CD14-positive monocyte (primary cell): ENCODE data around the gene ADAD1. TPM values are rescaled to one million over a fixed set of nuclear protein-coding genes. Genes with fewer than 3 reads are reported as not detected.

Experiments
- DNase-seq, 3 donors: peaks; one replicate each; pipeline ENCODE4 v3.0.0-alpha.2; 2011 to 2022
- H2AFZ ChIP-seq: 2 replicates; pipeline ENCODE4 v1.6.0; 2012; ENCODE audit warnings: mild to moderate bottlenecking, low read depth, low read length, inconsistent platforms; ENCODE audit not compliant: insufficient read depth, poor library complexity, severe bottlenecking
- H3K27ac ChIP-seq, 2 donors: 1 replicate in 1 of 2; 2 replicates in 1 of 2; pipeline ENCODE4 v1.5.1; 2012 to 2013; ENCODE audit warnings: low read length in 2 of 2, control low read depth in 1 of 2, inconsistent platforms in 1 of 2, low read depth in 1 of 2, mild to moderate bottlenecking in 1 of 2
- H3K27me3 ChIP-seq, 2 donors: one replicate each; pipeline versions ENCODE4 v1.6.0 to v1.6.1; 2011 to 2013; ENCODE audit warnings: low read length in 2 of 2; ENCODE audit not compliant: control insufficient read depth in 2 of 2, insufficient read depth in 2 of 2
- H3K36me3 ChIP-seq, 2 donors: replicated peaks in 1 of 2; 1 replicate in 1 of 2; 2 replicates in 1 of 2; pipeline versions ENCODE4 v1.5.1 to v1.6.1; 2012 to 2013; ENCODE audit warnings: low read length in 2 of 2, control low read depth in 1 of 2, inconsistent platforms in 1 of 2, mild to moderate bottlenecking in 1 of 2; ENCODE audit not compliant: insufficient read depth in 2 of 2, control insufficient read depth in 1 of 2
- H3K4me1 ChIP-seq, 2 donors: 1 replicate in 1 of 2; 2 replicates in 1 of 2; pipeline versions ENCODE4 v1.5.1 to v1.6.1; 2012 to 2013; ENCODE audit warnings: low read length in 2 of 2, control low read depth in 1 of 2, inconsistent platforms in 1 of 2, mild to moderate bottlenecking in 1 of 2, moderate library complexity in 1 of 2; ENCODE audit not compliant: insufficient read depth in 2 of 2, control insufficient read depth in 1 of 2
- H3K4me2 ChIP-seq: replicated peaks from 2 replicates; pipeline ENCODE3; 2012; ENCODE audit warnings: low read length, moderate library complexity, mild to moderate bottlenecking; ENCODE audit not compliant: poor library complexity, severe bottlenecking; ENCODE audit errors: extremely low read depth
- H3K4me3 ChIP-seq, 3 experiments: fragments of 200-600 bp in 1 of 3; sonication (generic) in 1 of 3; replicated peaks in 1 of 3; 1 replicate in 2 of 3; 2 replicates in 1 of 3; pipeline ENCODE4 v1.5.1; 2011 to 2013; ENCODE audit warnings: low read length in 3 of 3, mild to moderate bottlenecking in 3 of 3, control low read depth in 2 of 3, low read depth in 2 of 3, inconsistent platforms in 1 of 3, moderate library complexity in 1 of 3
- H3K79me2 ChIP-seq: 2 replicates; pipeline ENCODE4 v1.6.0; 2012; ENCODE audit warnings: mild to moderate bottlenecking, control low read depth, inconsistent platforms, low read length, moderate library complexity; ENCODE audit not compliant: insufficient read depth
- H3K9ac ChIP-seq: 2 replicates; pipeline ENCODE4 v1.6.0; 2017; ENCODE audit warnings: low read length, mild to moderate bottlenecking; ENCODE audit not compliant: insufficient read depth, poor library complexity, severe bottlenecking
- H3K9me3 ChIP-seq, 2 donors: replicated peaks in 1 of 2; 1 replicate in 1 of 2; 2 replicates in 1 of 2; pipeline versions ENCODE4 v1.5.1 to v1.6.1; 2012 to 2013; ENCODE audit warnings: low read length in 2 of 2, control low read depth in 1 of 2; ENCODE audit not compliant: control insufficient read depth in 1 of 2, insufficient read depth in 1 of 2
- H4K20me1 ChIP-seq: 2 replicates; pipeline ENCODE4 v1.6.0; 2012; ENCODE audit warnings: mild to moderate bottlenecking, low read length, control low read depth, moderate library complexity; ENCODE audit not compliant: insufficient read depth
- H3K27ac Mint-ChIP-seq, 7 donors: one replicate each; pipeline ENCODE4 v1.8.0; 2020; ENCODE audit warnings: mild to moderate bottlenecking in 7 of 7, mixed read lengths in 7 of 7, moderate library complexity in 6 of 7, inconsistent platforms in 2 of 7
- H3K27me3 Mint-ChIP-seq, 3 donors: one replicate each; pipeline ENCODE4 v1.8.0; 2021 to 2022; ENCODE audit warnings: low read depth in 3 of 3, mild to moderate bottlenecking in 3 of 3, mixed read lengths in 3 of 3, moderate library complexity in 3 of 3, inconsistent platforms in 1 of 3
- H3K36me3 Mint-ChIP-seq, 2 donors: one replicate each; pipeline ENCODE4 v1.8.0; 2020; ENCODE audit warnings: mixed read lengths in 2 of 2, inconsistent platforms in 1 of 2, mild to moderate bottlenecking in 1 of 2
- H3K4me1 Mint-ChIP-seq: one replicate; pipeline ENCODE4 v1.8.0; 2020; ENCODE audit warnings: mild to moderate bottlenecking, mixed read lengths
- H3K4me3 Mint-ChIP-seq, 2 donors: one replicate each; pipeline ENCODE4 v1.8.0; 2020; ENCODE audit warnings: mild to moderate bottlenecking in 2 of 2, mixed read lengths in 2 of 2, moderate library complexity in 1 of 2
- H3K9me3 Mint-ChIP-seq, 7 donors: one replicate each; pipeline ENCODE4 v1.8.0; 2020 to 2022; ENCODE audit warnings: mixed read lengths in 7 of 7, mild to moderate bottlenecking in 6 of 7, moderate library complexity in 6 of 7, inconsistent platforms in 2 of 7
- CTCF ChIP-seq: fragments of 200-600 bp; IDR thresholded peaks from one replicate; pipeline ENCODE4 v1.8.0; 2022; ENCODE audit warnings: antibody characterized with exemption, mild to moderate bottlenecking
- WGBS: methylation state at CpG from one replicate; pipeline ENCODE4 v1.1.5; 2013; ENCODE audit warnings: missing lambda C conversion rate; ENCODE audit not compliant: insufficient coverage; 5-methylcytosine and 5-hydroxymethylcytosine counted together
- intact Hi-C, 2 donors: fragments of 100-400 bp; cut with micrococcal nuclease; formaldehyde crosslinking; loops; one replicate each; pipeline versions ENCODE4 v1.15.0 to v1.15.1; 2023
- polyA plus RNA-seq, 3 donors: library from polyadenylated mRNA; depleted of rRNA in 1 of 3; unstranded in 2 of 3; stranded (reverse) in 1 of 3; fragments of 300-500 nt in 2 of 3; fragments of >200 nt in 1 of 3; fragmentation: Illumina TruSeq in 2 of 3; gene quantifications; 1 replicate in 2 of 3; 2 replicates in 1 of 3; pipeline ENCODE4 v1.2.3, GENCODE V29; 2012 to 2021

ADAD1 gene
- polyA plus RNA-seq, 3 donors, result not detected

- Histone ChIP-seq H3K4me2 (no peak overlapping the region), H3K9ac (no peak overlapping the region), H3K9me3 (peaks cover 11 to 16% of the 10 kb centered on the region in 2 donors), H3K4me3 (no peak overlapping the region), H3K27me3 (no peaks in the 10 kb centered on the region), H4K20me1 (no peaks in the 10 kb centered on the region), H3K36me3 (no peaks in the 10 kb centered on the region), H2AFZ (no peak overlapping the region), H3K27ac (no peak overlapping the region), H3K4me1 (no peaks in the 10 kb centered on the region), H3K79me2 (no peaks in the 10 kb centered on the region)
- no peak for TF ChIP-seq CTCF
- H3K4me3 Mint-ChIP-seq, result no peak overlapping the region
- H3K27me3 Mint-ChIP-seq, result peaks cover 0 to 1% (median 0%) of the 10 kb centered on the region in 3 donors
- no peak overlapping the region for H3K27ac Mint-ChIP-seq
- H3K36me3 Mint-ChIP-seq, result no peaks in the 10 kb centered on the region
- intact Hi-C loops, result no loop called here
- peaks cover 11 to 27% (median 18%) of the 10 kb centered on the region in 7 donors for H3K9me3 Mint-ChIP-seq
- no peaks in the 10 kb centered on the region for H3K4me1 Mint-ChIP-seq
- DNase-seq, result no peak
- no CpG with 5 or more reads among the region's 4 CpGs for WGBS
These were observed 4.5 kb downstream of the ADAD1 start for GRCh38 chr4:122383341-122383740.

DNA sequence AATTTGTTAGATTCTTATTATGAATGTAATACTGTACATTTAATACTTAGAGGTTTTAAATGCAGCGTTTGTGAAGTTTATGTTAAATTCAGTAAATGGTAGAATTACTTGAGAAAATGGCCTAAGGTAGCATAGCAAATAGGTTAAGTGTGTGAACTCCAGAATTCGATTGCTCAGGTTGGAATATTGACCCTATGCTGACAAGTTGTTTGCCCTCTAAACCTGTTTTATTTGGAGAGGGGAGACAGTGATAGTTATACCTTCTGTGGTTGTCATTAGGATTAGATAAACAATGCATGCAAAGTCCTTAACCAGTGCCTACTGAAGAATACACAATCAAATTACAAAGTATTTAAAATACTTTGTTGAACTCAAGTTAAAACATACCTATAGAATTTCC is 5.4 kb downstream of the ADAD1 start:
- H3K27ac ChIP-seq, result no peak overlapping the region
- no peaks in the 10 kb centered on the region for H3K4me1 ChIP-seq
- 100% methylated on average over 1 of the region's 2 CpGs for WGBS
- H3K36me3 ChIP-seq, result no peaks in the 10 kb centered on the region
- no peak overlapping the region for H3K4me3 ChIP-seq
- H3K27me3 Mint-ChIP-seq, result peaks cover 0 to 3% (median 0%) of the 10 kb centered on the region in 3 donors
- H3K9me3 Mint-ChIP-seq, result peaks cover 12 to 23% (median 16%) of the 10 kb centered on the region in 7 donors
- intact Hi-C loops, result no loop called here
- peaks cover 5 to 9% of the 10 kb centered on the region in 2 donors for H3K9me3 ChIP-seq
- H4K20me1 ChIP-seq, result no peaks in the 10 kb centered on the region
- H3K79me2 ChIP-seq, result no peaks in the 10 kb centered on the region
- no peak overlapping the region for H3K27ac Mint-ChIP-seq
- no peaks in the 10 kb centered on the region for H3K36me3 Mint-ChIP-seq
- no peak for TF ChIP-seq CTCF
- no peaks in the 10 kb centered on the region for H3K4me1 Mint-ChIP-seq
- no peak overlapping the region for H3K4me2 ChIP-seq
- no peak overlapping the region for H3K4me3 Mint-ChIP-seq
- H3K9ac ChIP-seq, result no peak overlapping the region
- H2AFZ ChIP-seq, result no peak overlapping the region
- DNase-seq, result no peak
- no peaks in the 10 kb centered on the region for H3K27me3 ChIP-seq
